ENCODE measurements around the gene OTOS.

DNA sequence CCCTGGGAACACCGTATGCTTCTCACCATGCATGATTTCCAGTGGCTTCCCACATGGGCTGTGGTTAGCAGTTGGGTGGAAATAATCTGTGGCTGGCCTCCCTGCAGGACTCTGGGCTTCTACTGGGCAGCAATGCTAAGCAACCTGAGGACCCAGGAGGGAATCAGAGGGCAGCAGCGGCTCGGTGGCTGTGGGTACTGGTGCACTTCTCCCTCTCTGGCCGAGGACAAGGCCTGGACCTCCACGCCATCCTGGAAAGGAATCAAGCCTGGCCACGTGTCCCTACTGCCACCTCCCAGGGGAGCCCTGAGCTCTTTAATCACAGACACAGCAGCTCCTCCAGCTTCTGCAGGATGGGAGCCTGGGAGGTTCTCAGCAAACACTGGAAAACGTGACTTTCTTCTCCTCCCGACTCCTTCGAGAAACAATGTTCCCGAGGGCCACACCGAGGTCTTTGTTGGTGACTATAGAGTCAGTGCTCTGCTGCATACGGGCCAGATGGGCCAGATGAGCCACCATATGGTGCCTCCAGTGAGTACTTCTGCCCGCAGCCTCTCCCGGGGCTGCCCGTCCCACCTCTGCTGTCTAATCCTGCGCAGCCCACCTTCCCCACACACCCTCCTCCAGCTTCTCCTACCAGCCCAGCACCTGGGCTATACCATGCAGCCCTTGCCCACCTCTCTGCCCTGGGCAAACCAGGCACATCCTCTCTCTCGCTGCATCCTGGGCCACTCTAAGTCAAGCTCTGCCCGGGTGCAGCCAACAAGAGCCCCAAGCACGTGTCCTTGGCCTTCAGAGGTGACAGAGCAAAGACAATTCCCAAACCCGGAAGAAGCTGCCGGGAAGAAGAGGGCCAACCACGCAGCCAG lies 42.8 kb upstream of the OTOS start:
- TF ChIP-seq EZH2 (IDR thresholded peaks at IDR 0.05; ENCODE audit: insufficient read depth, poor library complexity, severe bottlenecking), result no peak
- no peak for TF ChIP-seq EZH2phosphoT487 (IDR thresholded peaks at IDR 0.05; ENCODE audit: insufficient read depth, low read depth)
